Panc1 (cell line): ENCODE results near the gene CDAN1. TPM values are rescaled to one million over a fixed set of nuclear protein-coding genes. Genes with fewer than 3 reads are reported as not detected.

ENCODE experiments used
- ATAC-seq: fragments of 200-7000 bp; cut with Tn5 transposase; 2 replicates; pipeline ENCODE4 v1.9.1; 2020; ENCODE audit warnings: mild to moderate bottlenecking, moderate library complexity
- BruUV-seq: library from RNA; stranded (reverse); fragments of 400-500 nt; replicated peaks from 2 replicates; lab custom pipeline; 2021; lab: Mats Ljungman, UMichigan
- CTCF ChIA-PET: fragments of 300-600 bp; sonication (Branson Sonifier 250); formaldehyde crosslinking; loops from one replicate; lab custom pipeline; 2022; ENCODE audit warnings: antibody characterized with exemption; lab: Charles Lee
- POLR2A ChIA-PET: fragments of 300-600 bp; sonication (Branson Sonifier 250); formaldehyde crosslinking; loops from one replicate; lab custom pipeline; 2022; ENCODE audit warnings: antibody characterized with exemption; lab: Charles Lee
- DNase-seq: peaks from one replicate; pipeline ENCODE4 v3.0.0-alpha.2; 2010; ENCODE audit warnings: low read depth, low spot score
- H3K27ac ChIP-seq: 2 replicates; pipeline ENCODE4 v1.5.1; 2011; ENCODE audit warnings: mild to moderate bottlenecking, low read length, inconsistent platforms
- H3K27me3 ChIP-seq: fragments of 200-500 bp; sonication (Bioruptor generic); 2 replicates; pipeline ENCODE4 v1.6.0; 2014; ENCODE audit warnings: low read length, inconsistent platforms; ENCODE audit not compliant: control insufficient read depth, insufficient read depth
- H3K36me3 ChIP-seq: fragments of 200-500 bp; sonication (Bioruptor generic); 2 replicates; pipeline ENCODE4 v1.5.1; 2014; ENCODE audit warnings: inconsistent platforms, mild to moderate bottlenecking, low read length, moderate library complexity; ENCODE audit not compliant: control insufficient read depth, insufficient read depth
- H3K4me1 ChIP-seq: 2 replicates; pipeline ENCODE4 v1.5.1; 2011; ENCODE audit warnings: inconsistent platforms, mild to moderate bottlenecking, low read length, moderate library complexity; ENCODE audit not compliant: control insufficient read depth, insufficient read depth
- H3K4me3 ChIP-seq, 2 experiments: 2 replicates each; pipeline ENCODE4 v1.5.1; 2011 to 2012; ENCODE audit warnings: low read depth in 2 of 2, low read length in 2 of 2, mild to moderate bottlenecking in 2 of 2, inconsistent platforms in 1 of 2, moderate library complexity in 1 of 2
- H3K9me3 ChIP-seq: fragments of 200-500 bp; sonication (Bioruptor generic); 2 replicates; pipeline ENCODE4 v1.5.1; 2014; ENCODE audit warnings: low read depth, mild to moderate bottlenecking, inconsistent platforms, low read length, moderate library complexity; ENCODE audit not compliant: control insufficient read depth, insufficient read depth
- CTCF ChIP-seq: fragments of 450-650 bp; IDR thresholded peaks from 2 replicates; pipeline ENCODE4 v1.5.1; 2017; ENCODE audit warnings: mild to moderate bottlenecking
- POLR2AphosphoS5 ChIP-seq: IDR thresholded peaks from 2 replicates; pipeline ENCODE4 v1.6.1; 2012; ENCODE audit warnings: mild to moderate bottlenecking, low read depth, low read length, moderate library complexity
- REST ChIP-seq, 2 experiments: IDR thresholded peaks; 2 replicates each; pipeline ENCODE4 v1.6.1; 2011 to 2012; ENCODE audit warnings: low read depth in 2 of 2, control low read depth in 1 of 2, low read length in 1 of 2, mild to moderate bottlenecking in 1 of 2, moderate library complexity in 1 of 2; ENCODE audit not compliant: insufficient read depth in 1 of 2
- SIN3A ChIP-seq: IDR thresholded peaks from 2 replicates; pipeline ENCODE4 v1.6.1; 2012; ENCODE audit warnings: low read depth, mild to moderate bottlenecking, low read length, moderate library complexity, borderline replicate concordance; ENCODE audit not compliant: insufficient read depth
- TCF7L2 ChIP-seq: IDR thresholded peaks from 2 replicates; pipeline ENCODE4 v1.6.1; 2011; ENCODE audit warnings: mild to moderate bottlenecking, low read depth, low read length, inconsistent platforms
- in situ Hi-C: cut with HindIII; loops from 2 replicates; pipeline ENCODE4 v1.10.0; 2016; ENCODE audit warnings: low sequenced_read_pairs, low pct_unique_long_range_greater_than_20kb
- intact Hi-C: fragments of 100-400 bp; cut with micrococcal nuclease; formaldehyde crosslinking; loops from one replicate; pipeline ENCODE4 v1.10.0; 2022; ENCODE audit not compliant: unreplicated experiment
- total RNA-seq: library from RNA; stranded (reverse); gene quantifications from one replicate; pipeline ENCODE4 v1.2.1, GENCODE V29; 2021; ENCODE audit not compliant: unreplicated experiment

The CDAN1 gene
- total RNA-seq, 1 experiment from 2014 or later = 41.1 TPM

GRCh38 chr15:42784705-42785104 is 47.8 kb upstream of the CDAN1 start:
- TF ChIP-seq POLR2AphosphoS5 (no peak), SIN3A (no peak), REST (IDR thresholded peaks at IDR 0.05; ENCODE audit: insufficient read depth in 1 of 2, low read depth in 2 of 2, low read length in 1 of 2) (no peak), TCF7L2 (no peak), CTCF (no peak)
- no peak for DNase-seq
- Histone ChIP-seq H3K9me3 (no peaks in the 10 kb centered on the region), H3K27me3 (no peaks in the 10 kb centered on the region), H3K27ac (no peak overlapping the region), H3K4me3 (no peak overlapping the region), H3K36me3 (no peaks in the 10 kb centered on the region), H3K4me1 (no peaks in the 10 kb centered on the region)
- POLR2A ChIA-PET = interaction anchor here (0.6 kb wide), 1 partner anchor 12 kb away, joined by 3 read pairs; no protein-coding TSS in a partner anchor
- intact Hi-C loops = no loop called here
- ATAC-seq = no peak
- in situ Hi-C loops = no loop called here
- CTCF ChIA-PET = no interaction called here
- BruUV-seq = no TSS peak

GRCh38 chr15:42782716-42783115 is 45.8 kb upstream of the CDAN1 start:
- ATAC-seq = no peak
- Histone ChIP-seq H3K4me1 (no peaks in the 10 kb centered on the region), H3K27me3 (no peaks in the 10 kb centered on the region), H3K27ac (no peak overlapping the region), H3K9me3 (no peaks in the 10 kb centered on the region), H3K4me3 (no peak overlapping the region), H3K36me3 (no peaks in the 10 kb centered on the region)
- intact Hi-C loops (no loop called here), in situ Hi-C loops (no loop called here)
- no peak for TF ChIP-seq REST (IDR thresholded peaks at IDR 0.05; ENCODE audit: insufficient read depth in 1 of 2, low read depth in 2 of 2, low read length in 1 of 2)
- TF ChIP-seq TCF7L2 = no peak
- TF ChIP-seq SIN3A = no peak
- no peak for TF ChIP-seq CTCF
- no peak for TF ChIP-seq POLR2AphosphoS5
- no TSS peak for BruUV-seq
- ChIA-PET POLR2A (no interaction called here), CTCF (no interaction called here)
- no peak for DNase-seq
